Measurements from ENCODE around the gene APCDD1.

- no peak for TF ChIP-seq CREB1 (IDR thresholded peaks at IDR 0.05; ENCODE audit: low read depth)
- no peak for TF ChIP-seq NFIC (IDR thresholded peaks at IDR 0.05)
- TF ChIP-seq YY1 (IDR thresholded peaks at IDR 0.05; ENCODE audit: low read depth), result no peak
- TF ChIP-seq MAX (IDR thresholded peaks at IDR 0.05), result no peak
- no peak for TF ChIP-seq FOXM1 (IDR thresholded peaks at IDR 0.05; ENCODE audit: borderline replicate concordance, low read depth)
- no peak for TF ChIP-seq EP300 (IDR thresholded peaks at IDR 0.05; ENCODE audit: borderline replicate concordance)
- no peak for TF ChIP-seq REST (IDR thresholded peaks at IDR 0.05; ENCODE audit: low read depth)
- no peak for TF ChIP-seq TCF12 (IDR thresholded peaks at IDR 0.05; ENCODE audit: low read depth)
- no peak for TF ChIP-seq RAD21 (IDR thresholded peaks at IDR 0.05; ENCODE audit: low read depth)
- no peak for TF ChIP-seq CEBPB (IDR thresholded peaks at IDR 0.05)
- no peak for TF ChIP-seq ZBTB7A (IDR thresholded peaks at IDR 0.05; ENCODE audit: low read depth)
- TF ChIP-seq USF1 (IDR thresholded peaks at IDR 0.05), result no peak
- no peak for TF ChIP-seq TAF1 (IDR thresholded peaks at IDR 0.05; ENCODE audit: low read depth)
- TF ChIP-seq EGR1 (IDR thresholded peaks at IDR 0.05), result no peak
Observed at GRCh38 chr18:10465174-10465939, 10.9 kb downstream of the APCDD1 start.

Data from Ishikawa (cell line).